Left kidney (tissue), 2 donors: ENCODE measurements around the gene WIPF3. TPM values are rescaled to one million over a fixed set of nuclear protein-coding genes. Genes with fewer than 3 reads are reported as not detected.

ENCODE experiments used
- DNase-seq: peaks from one replicate; pipeline ENCODE4 v3.0.0-alpha.2; 2013
- polyA plus RNA-seq: library from polyadenylated mRNA; unstranded; fragments of 120-200 nt; gene quantifications from one replicate; pipeline ENCODE4 v1.2.1, GENCODE V29; 2013; ENCODE audit not compliant: insufficient read length

Gene WIPF3
- polyA plus RNA-seq, 1 donor: 5.9 TPM

DNA sequence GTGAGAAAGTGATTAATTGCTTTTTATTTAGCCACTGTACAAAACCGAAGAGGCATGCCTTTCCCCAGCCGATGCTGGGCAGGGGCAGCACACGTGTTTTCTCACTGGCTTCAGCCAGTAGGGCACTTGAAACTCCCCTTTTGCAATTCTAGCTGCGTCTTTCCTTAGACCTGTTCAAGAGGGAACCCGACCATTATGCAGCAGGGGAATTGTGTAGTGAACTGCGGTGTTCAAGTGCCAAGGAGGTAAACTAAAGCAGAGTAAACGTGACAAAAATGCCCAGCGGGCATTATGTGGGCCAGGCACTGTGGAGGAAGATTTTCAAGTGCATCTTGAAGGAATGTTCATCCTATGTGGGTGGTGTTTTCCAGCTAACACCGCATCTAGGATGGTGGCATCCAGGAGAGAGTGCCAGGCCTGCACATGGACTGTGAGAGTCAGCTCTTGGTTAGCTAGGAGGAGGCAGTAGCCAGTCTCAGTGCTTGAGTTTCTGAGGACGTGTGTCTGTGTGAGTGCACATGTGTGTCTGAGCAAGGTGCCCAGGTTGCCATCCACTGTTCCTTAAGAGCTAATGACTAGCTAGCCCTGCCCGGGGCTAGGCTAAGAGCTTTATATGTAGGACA, 3.3 kb downstream of the WIPF3 start:
- no peak for DNase-seq

DNA sequence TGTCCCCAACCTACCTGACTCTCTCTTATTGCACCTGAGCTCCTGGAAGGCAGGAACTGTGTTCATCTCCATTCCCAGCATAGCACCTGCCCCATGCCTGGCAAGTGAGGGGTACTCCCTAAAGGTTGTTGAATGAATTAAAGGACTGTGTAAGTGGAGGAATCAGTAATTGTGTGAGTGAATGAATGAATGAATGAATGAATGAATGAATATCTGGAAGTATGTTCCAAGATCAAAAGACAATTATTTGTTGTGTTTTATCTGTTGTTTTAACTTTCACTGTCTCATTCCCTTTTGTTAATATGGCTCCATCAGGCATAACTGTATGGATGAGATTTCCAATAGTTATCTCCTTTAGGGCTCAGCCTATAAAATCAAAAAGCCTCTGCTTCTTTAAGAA, 4.0 kb downstream of the WIPF3 start:
- DNase-seq: no peak

- DNase-seq: no peak
These were observed 4.6 kb downstream of the WIPF3 start for GRCh38 chr7:29810813-29811482.

GRCh38 chr7:29811586-29811985, 5.3 kb downstream of the WIPF3 start:
- DNase-seq: no peak

DNA sequence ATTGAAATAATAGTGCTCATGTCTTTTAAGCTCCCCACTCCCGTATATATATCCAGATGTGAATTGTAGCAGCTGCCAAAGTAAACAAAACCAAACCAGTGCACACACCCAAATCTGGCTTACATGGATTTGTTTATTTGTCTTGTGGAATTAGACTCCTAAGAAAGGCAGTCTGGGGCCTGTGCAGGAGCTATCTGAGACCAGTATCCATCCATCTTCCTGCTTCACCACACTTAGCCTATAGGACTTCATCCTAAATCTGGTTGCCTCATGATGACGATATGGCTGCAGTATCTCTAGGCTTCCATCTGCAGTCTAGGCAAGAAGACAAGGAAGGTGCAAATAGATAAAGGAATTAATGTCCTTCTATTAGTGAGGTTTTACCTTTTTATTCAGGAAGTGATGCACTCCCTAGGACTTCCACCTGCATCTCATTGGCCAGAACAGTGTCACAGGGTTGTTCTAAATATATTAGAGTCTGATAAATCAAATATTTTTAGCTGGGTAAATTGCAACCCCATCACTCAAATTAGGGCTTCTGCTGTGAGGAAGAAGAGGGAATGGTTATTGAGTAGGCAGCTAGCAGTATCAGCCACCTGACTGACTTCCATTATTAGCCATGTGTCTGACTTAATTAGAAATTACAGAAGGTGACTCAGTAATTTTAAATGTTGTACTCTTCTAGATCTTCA, 6.0 kb downstream of the WIPF3 start:
- DNase-seq: no peak

DNA sequence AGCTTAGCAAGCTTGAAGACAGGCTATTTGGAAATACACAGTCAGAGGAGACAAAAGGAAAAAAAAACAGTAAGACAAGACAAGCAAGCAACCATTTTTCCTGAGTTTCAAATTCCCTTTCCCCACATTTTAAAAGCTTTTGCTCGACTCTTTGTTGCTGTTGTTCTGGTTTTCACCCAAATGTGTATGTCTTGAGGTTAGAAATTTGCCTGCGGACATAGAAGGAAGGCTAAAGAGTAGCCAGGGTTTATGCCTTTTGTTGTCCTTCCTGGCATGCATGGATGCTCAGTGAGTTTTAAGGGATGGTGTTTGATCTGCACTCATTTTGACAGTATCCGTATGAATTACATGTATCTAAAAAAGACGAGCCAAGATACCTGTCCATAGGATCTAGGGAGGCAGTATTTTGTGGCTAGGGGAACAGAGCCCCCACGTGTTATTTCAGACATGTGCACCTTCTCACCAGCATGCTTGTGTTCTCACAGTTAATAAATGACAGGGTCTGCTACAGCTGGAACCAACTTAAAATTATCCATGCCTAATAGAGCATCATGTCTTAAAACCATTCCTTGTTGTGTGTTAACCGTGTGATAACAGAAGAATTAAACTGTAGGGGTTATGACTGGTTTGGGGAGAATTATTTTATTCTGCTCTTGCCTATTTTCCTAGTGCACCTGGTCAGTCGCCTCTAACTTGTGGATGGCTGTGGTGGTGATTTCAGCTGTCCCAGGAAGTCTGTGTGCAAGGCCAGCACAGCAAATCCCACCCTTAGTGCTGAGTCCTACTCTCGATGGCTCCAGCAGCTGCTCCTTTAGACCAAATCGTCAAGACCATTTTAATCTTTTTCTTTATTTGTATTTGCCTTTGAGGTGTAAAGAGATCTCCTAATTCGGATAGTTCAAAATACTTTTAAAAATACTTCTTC, 9.1 kb downstream of the WIPF3 start:
- no peak for DNase-seq

- DNase-seq: no peak
These were observed 12.0 kb downstream of the WIPF3 start for GRCh38 chr7:29818308-29818707.

- DNase-seq: no peak
These were observed 19.6 kb downstream of the WIPF3 start for GRCh38 chr7:29825775-29826529.

DNA sequence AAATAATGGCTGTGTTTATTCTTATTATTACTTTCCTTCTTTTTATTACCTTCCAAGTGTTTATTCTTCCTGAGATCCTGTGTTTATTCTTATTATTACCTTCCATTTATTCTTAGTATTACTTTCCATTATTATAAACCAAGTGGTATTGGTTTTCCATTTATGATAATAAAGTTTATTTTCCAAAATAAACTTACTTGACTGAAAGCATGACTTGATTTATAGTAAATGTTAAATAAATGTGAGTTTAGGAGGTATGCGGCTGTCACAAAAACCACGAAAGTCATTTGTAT, 20.2 kb downstream of the WIPF3 start:
- DNase-seq: no peak

GRCh38 chr7:29826904-29827303, 20.6 kb downstream of the WIPF3 start:
- no peak for DNase-seq

GRCh38 chr7:29831705-29832104, 25.4 kb downstream of the WIPF3 start:
- DNase-seq: no peak

GRCh38 chr7:29833929-29834328, 27.6 kb downstream of the WIPF3 start:
- no peak for DNase-seq

GRCh38 chr7:29835718-29836117, 29.4 kb downstream of the WIPF3 start:
- no peak for DNase-seq

DNA sequence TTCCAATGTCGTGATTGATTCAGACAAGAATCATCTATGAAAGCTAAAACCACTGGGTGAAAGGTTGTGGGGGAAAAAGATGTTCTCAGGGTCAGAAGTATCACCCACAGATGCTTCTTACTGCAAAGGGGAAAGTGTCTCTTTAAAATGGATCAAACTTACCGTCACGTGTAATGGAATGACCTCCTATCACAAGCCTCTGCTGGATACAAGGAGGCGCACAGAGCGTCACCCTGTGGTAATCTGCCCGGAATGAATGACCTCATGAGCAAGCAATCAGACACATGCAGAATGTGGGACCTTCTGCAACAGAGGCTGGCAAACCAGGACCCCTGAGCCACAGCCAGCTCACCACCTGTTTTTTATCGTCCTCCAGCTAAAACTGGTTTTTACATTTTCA, 33.0 kb downstream of the WIPF3 start:
- DNase-seq: no peak

GRCh38 chr7:29839921-29840320, 33.6 kb downstream of the WIPF3 start:
- no peak for DNase-seq

- DNase-seq: no peak
These were observed 34.4 kb downstream of the WIPF3 start for GRCh38 chr7:29840701-29841100.

DNA sequence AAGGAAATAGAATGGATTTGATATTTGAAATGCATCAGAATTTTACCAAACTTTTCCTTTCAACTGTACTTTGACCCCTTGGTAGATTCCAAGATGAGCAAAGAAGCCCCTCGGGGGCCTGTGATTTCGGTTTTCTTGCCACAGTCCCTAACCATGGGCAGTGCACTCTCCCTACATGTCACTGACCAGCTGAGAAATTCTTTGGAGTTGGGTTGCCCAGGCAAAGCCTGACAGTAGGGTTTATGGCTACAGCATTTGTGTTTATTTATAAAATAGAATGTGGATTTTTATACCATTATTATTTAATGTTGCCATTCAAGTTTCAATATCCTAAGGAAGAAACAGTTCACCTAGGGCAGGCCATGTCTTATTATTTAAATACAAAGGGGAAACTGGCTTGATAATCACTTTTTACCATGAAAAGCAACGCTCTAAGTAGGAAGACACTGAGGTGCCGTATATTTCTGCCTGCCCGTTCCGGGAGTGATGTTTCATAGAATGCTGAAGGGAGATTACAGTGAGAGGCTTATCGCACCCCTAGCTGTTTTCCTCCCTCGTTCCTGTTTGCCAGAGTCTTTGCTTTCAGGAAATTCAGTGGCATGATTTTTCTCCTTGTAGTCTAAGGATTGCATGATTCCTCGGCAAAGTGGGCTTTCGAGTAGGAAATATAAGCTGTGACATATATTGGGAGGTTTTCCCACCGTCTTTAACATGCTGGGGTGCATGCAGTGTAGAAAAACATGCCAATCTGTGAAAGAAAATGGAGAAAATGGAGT, 35.8 kb downstream of the WIPF3 start:
- DNase-seq: no peak

DNA sequence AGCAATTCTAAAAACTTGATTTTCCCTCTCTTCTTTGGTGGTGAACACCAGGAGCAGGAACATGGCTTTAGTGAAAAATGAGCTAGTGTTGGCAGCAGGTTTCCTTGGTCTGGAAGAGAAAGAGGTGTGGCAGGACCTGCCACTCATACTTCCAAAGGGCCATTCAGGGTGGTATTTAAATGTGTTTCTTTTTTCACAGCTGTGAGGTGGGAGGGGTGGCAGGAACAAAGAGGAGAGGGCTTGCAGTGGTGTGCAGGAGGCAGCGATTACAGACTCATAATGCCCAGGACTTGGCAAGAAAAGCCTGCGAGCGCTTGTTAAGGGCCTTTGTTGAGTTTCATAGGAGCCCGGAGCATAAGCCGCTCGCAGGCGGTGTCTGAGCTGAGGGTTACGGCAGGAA, 36.8 kb downstream of the WIPF3 start:
- no peak for DNase-seq

GRCh38 chr7:29843726-29844125, 37.4 kb downstream of the WIPF3 start:
- DNase-seq: no peak

DNA sequence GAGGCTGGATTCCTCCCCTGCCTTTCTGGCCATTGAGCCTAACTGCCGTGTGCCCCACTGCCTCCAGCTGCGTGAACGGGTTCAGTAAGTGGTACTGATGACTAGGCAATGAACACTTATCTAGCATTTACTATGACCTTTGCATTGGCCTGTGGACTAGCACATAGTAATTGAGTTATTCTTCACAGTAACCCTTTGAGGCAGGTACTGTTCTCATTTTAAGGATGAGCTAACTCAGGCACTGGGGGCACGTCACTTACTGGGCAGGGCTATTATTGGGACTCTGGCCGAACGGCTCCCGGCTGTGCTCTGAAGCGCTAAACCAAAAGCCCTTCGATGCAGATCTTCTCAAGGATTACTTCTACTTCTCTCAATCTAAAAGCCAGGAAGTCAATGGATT, 38.3 kb downstream of the WIPF3 start:
- DNase-seq: no peak

GRCh38 chr7:29847496-29847895, 41.2 kb downstream of the WIPF3 start:
- DNase-seq: no peak
